Limb (tissue), 2 donors: ENCODE measurements around the gene ARSI.

Experiments used
- DNase-seq, 2 donors: peaks; one replicate each; pipeline ENCODE4 v3.0.0-alpha.2; 2016; ENCODE audit errors: extremely low spot score in 2 of 2

Gene ARSI

DNA sequence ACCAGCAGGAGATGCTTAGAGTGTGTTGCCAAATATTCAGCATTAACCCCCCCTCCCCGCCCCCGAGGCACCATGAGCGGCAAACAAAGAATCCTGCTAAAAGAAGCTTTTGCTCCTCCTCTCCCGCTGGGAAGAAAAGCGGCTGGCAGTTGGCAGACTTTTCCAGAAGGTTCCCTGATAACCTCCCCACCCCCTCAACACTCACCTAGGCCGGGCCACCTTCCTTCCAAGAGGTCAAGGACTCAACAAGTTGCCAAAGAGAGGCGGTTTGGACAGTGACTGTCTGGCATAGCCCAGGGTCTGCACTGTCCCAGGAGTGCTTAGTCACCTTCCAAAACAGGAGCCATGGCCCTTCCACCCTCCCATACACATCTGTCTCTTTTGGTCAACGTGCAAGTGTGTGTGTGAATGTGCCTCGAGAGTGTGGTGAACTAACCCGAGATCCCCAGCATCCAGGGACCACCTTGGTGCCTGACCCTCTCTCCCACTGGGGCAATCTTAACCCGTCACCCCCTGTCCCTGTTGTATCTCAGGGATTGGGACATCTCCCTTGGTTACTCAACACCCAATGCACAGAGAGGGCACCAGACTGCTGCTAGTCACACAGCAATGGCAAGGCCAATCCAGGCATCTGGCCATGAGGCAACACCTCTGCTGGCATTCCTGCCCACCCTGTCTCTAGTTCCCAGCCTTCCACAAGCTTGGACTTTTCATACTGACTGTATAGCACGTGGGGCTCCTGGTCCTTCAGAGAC lies 32.0 kb downstream of the ARSI start:
- DNase-seq = no peak

GRCh38 chr5:150266871-150267291 lies 35.8 kb downstream of the ARSI start:
- peak; percentile 54 to 82 for DNase-seq

GRCh38 chr5:150265870-150266383 lies 36.8 kb downstream of the ARSI start:
- DNase-seq = no peak

DNA sequence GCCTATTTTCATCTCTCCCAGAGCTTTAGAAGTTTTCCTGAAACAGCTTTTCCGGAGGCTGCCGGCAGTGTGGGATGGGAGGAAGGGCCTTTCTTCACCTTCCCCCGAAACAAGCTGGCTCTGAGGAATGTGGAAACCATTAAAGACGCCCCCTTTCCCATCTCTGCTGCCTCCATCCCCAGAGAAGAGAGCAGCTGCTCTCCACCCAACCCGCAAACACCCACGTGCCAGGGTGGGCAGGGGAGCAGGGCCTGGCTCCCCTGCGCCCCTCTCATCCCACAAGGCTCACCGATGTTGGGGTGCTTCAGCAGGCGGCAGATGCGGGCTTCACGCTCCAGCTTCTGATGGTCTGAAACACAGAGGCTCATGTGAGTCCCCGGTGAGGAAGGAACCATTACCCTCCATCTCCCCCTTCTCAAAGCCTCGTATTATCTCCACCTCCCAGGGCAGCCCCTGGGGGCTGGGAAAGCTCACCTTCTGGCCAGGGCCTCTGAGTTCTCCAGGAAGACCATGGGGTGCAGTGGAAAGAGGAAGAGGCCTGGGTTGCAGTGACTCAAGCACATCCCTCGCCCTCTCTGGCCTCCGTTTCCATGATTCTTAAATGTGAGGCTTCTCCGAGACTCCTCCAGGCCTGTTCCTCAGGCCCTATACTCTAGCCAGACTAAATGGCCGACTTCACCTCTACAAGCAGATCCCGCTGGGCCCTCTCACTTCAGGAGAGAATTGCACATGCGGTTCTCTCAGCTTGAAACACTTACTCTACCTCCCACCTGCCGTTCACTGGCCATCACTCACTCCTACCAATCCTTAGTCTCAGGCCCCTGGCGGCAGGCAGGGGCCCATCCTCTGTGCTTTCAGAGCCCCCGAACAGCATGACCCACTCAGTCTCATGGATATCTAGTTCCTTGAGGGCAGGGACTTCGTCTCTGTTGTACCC lies 37.8 kb downstream of the ARSI start:
- no peak for DNase-seq

DNA sequence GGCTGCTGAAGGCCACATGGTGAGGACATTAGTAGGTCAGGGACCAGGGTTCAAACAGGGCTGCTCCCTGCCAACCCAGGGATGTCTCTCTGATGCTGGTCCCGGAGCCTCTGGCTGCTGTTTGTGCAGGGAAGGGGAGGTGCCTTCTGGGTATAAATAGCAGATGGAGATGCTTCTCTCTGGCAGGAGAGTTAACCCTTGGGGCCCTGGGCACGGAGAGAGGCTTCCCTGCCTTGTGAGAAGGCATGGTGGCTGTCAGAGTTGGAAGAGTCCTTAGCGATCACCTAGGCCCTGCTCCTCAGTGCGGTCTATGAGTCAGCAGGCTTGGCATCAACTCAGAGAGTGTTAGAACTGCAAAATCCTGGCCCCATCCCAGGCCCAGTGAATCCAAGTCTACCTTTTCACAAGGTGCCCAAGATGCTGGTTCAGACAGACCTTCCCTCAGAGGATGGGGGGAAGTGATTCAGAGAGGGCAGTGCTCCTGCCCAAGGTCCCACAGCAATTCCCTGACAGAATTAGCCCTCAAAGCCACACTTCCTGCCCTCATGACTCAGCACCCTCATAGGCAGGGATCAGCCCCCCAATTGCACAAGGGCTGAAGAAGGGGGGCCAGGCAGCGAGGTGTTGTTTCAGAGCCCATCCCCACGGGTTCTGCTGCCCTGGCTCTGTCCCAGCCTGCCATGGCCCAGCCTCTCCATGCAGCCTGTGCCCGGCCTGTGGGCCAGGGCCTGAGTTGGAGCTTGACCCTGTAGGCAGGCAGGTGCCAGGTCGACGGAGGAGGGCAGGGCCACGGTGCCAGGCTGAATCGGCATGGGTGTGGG lies 38.7 kb downstream of the ARSI start:
- no peak for DNase-seq

- DNase-seq = no peak
Measured at GRCh38 chr5:150263375-150263775, 39.3 kb downstream of the ARSI start.

DNA sequence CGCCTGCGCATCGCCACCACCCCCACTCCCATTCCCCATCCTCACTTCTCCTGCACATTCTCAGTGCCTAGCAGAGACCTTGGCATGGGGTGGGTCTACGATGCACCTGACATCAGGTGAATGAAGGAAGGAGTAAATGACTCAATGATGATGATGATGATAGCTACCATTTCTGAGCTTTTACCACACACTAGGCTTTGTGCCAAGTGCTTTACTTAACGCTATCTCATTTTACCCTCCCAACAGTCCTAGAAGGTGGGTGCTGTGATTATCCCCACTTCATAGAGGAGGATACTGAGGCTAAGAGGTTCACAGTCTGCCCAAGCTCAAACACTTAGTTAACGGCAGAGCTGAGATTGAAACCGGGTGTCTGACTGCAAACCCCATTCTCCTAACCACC lies 40.2 kb downstream of the ARSI start:
- no peak for DNase-seq

GRCh38 chr5:150261231-150261630 lies 41.5 kb downstream of the ARSI start:
- DNase-seq = no peak

- no peak for DNase-seq
Measured at GRCh38 chr5:150258130-150258529, 44.6 kb downstream of the ARSI start.

- no peak for DNase-seq
Measured at GRCh38 chr5:150257424-150257823, 45.3 kb downstream of the ARSI start.

GRCh38 chr5:150256410-150257064 lies 46.2 kb downstream of the ARSI start:
- DNase-seq = no peak

DNA sequence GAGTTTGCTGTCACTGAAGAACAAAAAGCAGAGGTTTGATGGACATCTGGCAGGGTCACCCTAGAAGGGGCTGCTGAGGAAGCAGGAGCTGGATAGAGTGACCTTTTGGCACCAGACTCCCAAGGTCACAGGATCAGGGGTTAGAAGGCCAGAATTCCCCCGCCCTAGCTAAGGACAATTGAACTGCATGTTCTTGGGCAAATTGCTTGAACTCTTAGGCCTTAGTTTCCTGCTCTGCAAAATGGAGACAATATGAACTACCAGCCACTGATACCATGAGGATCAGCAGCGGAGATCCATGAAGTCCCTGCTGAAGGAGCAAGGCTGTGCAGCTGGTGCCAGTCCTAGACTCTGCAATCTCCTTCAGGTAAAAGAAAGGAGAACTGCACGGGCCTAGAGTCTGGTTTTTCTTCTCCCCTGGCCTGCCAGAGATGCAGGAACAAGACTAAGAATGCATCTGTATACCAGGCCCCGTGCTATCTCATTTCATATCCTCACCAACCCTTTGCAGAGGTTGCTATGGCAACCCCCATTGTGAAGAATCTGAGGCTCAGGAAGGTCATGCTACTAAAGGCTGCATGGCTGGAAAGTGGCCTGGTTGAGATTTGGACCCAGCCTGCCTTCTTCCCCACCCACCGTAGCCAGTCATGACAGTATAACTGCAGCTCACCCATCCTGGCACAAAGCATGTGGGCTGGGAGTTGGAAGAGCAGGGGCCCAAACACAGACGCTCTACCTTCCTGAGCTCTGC lies 46.9 kb downstream of the ARSI start:
- DNase-seq = no peak

DNA sequence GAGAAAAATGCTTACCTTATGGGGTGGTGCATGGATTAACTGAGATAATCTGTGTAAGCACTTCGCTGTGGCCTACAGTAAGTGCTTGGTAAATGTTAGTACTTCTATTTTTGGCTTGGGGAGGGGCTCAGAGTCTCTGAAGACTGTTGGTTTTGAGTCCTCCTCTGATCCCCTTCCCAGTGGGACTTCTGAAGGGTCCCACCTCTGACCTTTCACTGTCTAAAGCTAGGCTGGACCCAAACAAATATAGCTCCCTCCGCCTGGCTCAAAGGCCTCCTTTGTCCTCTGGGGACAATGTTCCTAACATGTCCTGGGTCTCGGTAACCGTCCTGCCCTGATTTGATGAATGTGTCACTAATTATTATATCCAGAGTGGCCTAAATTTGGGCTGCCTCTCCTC lies 47.9 kb downstream of the ARSI start:
- no peak for DNase-seq

- DNase-seq = no peak
Measured at GRCh38 chr5:150254363-150254762, 48.3 kb downstream of the ARSI start.

- DNase-seq = no peak
Measured at GRCh38 chr5:150253416-150254208, 49.1 kb downstream of the ARSI start.

- no peak for DNase-seq
Measured at GRCh38 chr5:150252489-150252888, 50.2 kb downstream of the ARSI start.

GRCh38 chr5:150251504-150251903 lies 51.2 kb downstream of the ARSI start:
- DNase-seq = no peak

DNA sequence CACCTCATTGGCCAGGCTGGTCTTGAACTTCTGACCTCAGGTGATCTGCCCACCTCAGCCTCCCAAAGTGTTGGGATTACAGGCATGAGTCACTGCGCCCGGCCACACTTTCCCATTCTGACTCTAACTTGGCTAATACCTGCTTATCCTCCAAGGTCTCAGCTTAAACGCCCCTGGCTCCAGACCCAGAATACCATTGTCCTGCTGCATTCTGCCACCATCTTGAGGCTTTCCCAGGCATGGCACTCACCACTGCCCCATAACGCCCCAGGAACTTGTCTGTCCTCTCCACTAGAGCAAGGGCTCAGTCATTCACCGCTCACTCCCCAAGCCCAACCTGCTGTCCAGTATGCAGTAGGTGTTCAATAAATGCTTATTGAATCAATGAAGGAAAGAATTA lies 53.0 kb downstream of the ARSI start:
- DNase-seq = no peak

- no peak for DNase-seq
Measured at GRCh38 chr5:150248946-150249345, 53.8 kb downstream of the ARSI start.
